B cell (primary cell): ENCODE measurements around the gene FMO2. TPM values are rescaled to one million over a fixed set of nuclear protein-coding genes. Genes with fewer than 3 reads are reported as not detected.

Experiments used
- ATAC-seq: fragments of 200-7000 bp; cut with Tn5 transposase; one replicate; pipeline ENCODE4 v1.10.0; 2021; ENCODE audit warnings: low read depth, mild to moderate bottlenecking, moderate number of reproducible peaks, moderate library complexity
- CTCF ChIA-PET: fragments of 350-600 bp; sonication (Branson Sonifier 250); formaldehyde crosslinking; loops from one replicate; lab custom pipeline; 2021; ENCODE audit warnings: antibody characterized with exemption, inconsistent platforms; lab: Charles Lee
- POLR2A ChIA-PET: fragments of 350-600 bp; sonication (Branson Sonifier 250); formaldehyde crosslinking; loops from one replicate; lab custom pipeline; 2021; ENCODE audit warnings: antibody characterized with exemption; lab: Charles Lee
- DNase-seq: peaks from one replicate; pipeline ENCODE4 v3.0.0; 2013
- H2AFZ ChIP-seq: 2 replicates; pipeline ENCODE4 v1.6.1; 2012; ENCODE audit warnings: mild to moderate bottlenecking, low read depth, low read length; ENCODE audit not compliant: insufficient read depth, poor library complexity, severe bottlenecking
- H3K27ac ChIP-seq, 2 donors: 1 replicate in 1 of 2; 2 replicates in 1 of 2; pipeline ENCODE4 v1.5.1; 2012 to 2013; ENCODE audit warnings: low read length in 2 of 2, mild to moderate bottlenecking in 2 of 2, moderate library complexity in 1 of 2
- H3K27me3 ChIP-seq, 4 experiments: fragments of 200-600 bp in 1 of 4; sonication (generic) in 1 of 4; replicated peaks in 1 of 4; 1 replicate in 2 of 4; 2 replicates in 2 of 4; pipeline versions ENCODE4 v1.6.1 to v1.7.0; 2013 to 2016; ENCODE audit warnings: low read length in 3 of 4, mild to moderate bottlenecking in 2 of 4, mixed read lengths in 1 of 4, moderate library complexity in 1 of 4; ENCODE audit not compliant: insufficient read depth in 4 of 4, control insufficient read depth in 3 of 4; ENCODE audit errors: control extremely low read depth in 1 of 4
- H3K36me3 ChIP-seq, 2 experiments: replicated peaks in 1 of 2; 1 replicate in 1 of 2; 2 replicates in 1 of 2; pipeline versions ENCODE4 v1.6.1 to v1.7.1; 2013; ENCODE audit warnings: low read length in 1 of 2; ENCODE audit not compliant: insufficient read depth in 2 of 2, control insufficient read depth in 1 of 2; ENCODE audit errors: control extremely low read depth in 1 of 2, extremely low read depth in 1 of 2
- H3K4me1 ChIP-seq, 2 donors: fragments of 200-600 bp in 1 of 2; sonication (generic) in 1 of 2; 1 replicate in 1 of 2; 2 replicates in 1 of 2; pipeline versions ENCODE4 v1.5.1 to v1.6.1; 2013 to 2017; ENCODE audit warnings: low read length in 2 of 2; ENCODE audit not compliant: control insufficient read depth in 2 of 2, insufficient read depth in 2 of 2
- H3K4me2 ChIP-seq: replicated peaks from 2 replicates; pipeline ENCODE3; 2012; ENCODE audit warnings: mild to moderate bottlenecking, low read depth, low read length; ENCODE audit not compliant: poor library complexity, severe bottlenecking
- H3K4me3 ChIP-seq, 5 experiments: fragments of 200-600 bp in 1 of 5; sonication (generic) in 1 of 5; 1 replicate in 3 of 5; 2 replicates in 2 of 5; pipeline versions ENCODE4 v1.5.1 to v1.7.0; 2011 to 2016; ENCODE audit warnings: low read length in 4 of 5, mild to moderate bottlenecking in 4 of 5, low read depth in 2 of 5, control low read depth in 1 of 5, moderate library complexity in 1 of 5; ENCODE audit not compliant: insufficient read depth in 1 of 5; ENCODE audit errors: control extremely low read depth in 1 of 5, extremely low read depth in 1 of 5
- H3K79me2 ChIP-seq: fragments of 200-600 bp; sonication (generic); one replicate; pipeline ENCODE4 v1.6.0; 2016; ENCODE audit warnings: low read length; ENCODE audit not compliant: control insufficient read depth, insufficient read depth
- H3K9ac ChIP-seq: fragments of 200-600 bp; sonication (generic); 2 replicates; pipeline ENCODE4 v1.6.1; 2017; ENCODE audit warnings: mild to moderate bottlenecking, low read length, moderate library complexity
- H3K9me3 ChIP-seq, 3 donors: one replicate each; pipeline versions ENCODE4 v1.6.1 to v1.7.1; 2013; ENCODE audit warnings: low read length in 2 of 3; ENCODE audit not compliant: control insufficient read depth in 2 of 3, insufficient read depth in 1 of 3; ENCODE audit errors: control extremely low read depth in 1 of 3
- H4K20me1 ChIP-seq: 2 replicates; pipeline ENCODE4 v1.6.0; 2012; ENCODE audit warnings: mild to moderate bottlenecking, low read length; ENCODE audit not compliant: insufficient read depth, control insufficient read depth, poor library complexity, severe bottlenecking
- H3K27ac Mint-ChIP-seq: one replicate; pipeline ENCODE4 v1.8.0; 2021; ENCODE audit warnings: mixed read lengths
- H3K27me3 Mint-ChIP-seq: one replicate; pipeline ENCODE4 v1.8.0; 2021; ENCODE audit warnings: mixed read lengths
- H3K4me1 Mint-ChIP-seq: one replicate; pipeline ENCODE4 v1.8.0; 2021; ENCODE audit warnings: mixed read lengths
- H3K4me3 Mint-ChIP-seq: one replicate; pipeline ENCODE4 v1.8.0; 2021; ENCODE audit warnings: mixed read lengths
- H3K9me3 Mint-ChIP-seq: one replicate; pipeline ENCODE4 v1.8.0; 2022; ENCODE audit warnings: mixed read lengths; ENCODE audit not compliant: insufficient read depth
- EZH2 ChIP-seq: IDR thresholded peaks from 2 replicates; pipeline ENCODE4 v1.6.1; 2012; ENCODE audit warnings: borderline replicate concordance, low read depth, mild to moderate bottlenecking, moderate library complexity, low read length; ENCODE audit not compliant: insufficient read depth, poor library complexity, severe bottlenecking
- WGBS: methylation state at CpG from one replicate; pipeline ENCODE4 v1.1.5; 2013; ENCODE audit warnings: missing lambda C conversion rate; ENCODE audit not compliant: insufficient coverage; 5-methylcytosine and 5-hydroxymethylcytosine counted together
- intact Hi-C: fragments of 100-400 bp; cut with micrococcal nuclease; formaldehyde crosslinking; loops from one replicate; pipeline ENCODE4 v1.10.0; 2022
- polyA plus RNA-seq: library from polyadenylated mRNA; depleted of rRNA; stranded (reverse); fragments of >200 nt; gene quantifications from 2 replicates; pipeline ENCODE4 v1.2.3, GENCODE V29; 2012
- small RNA-seq: library from RNA; depleted of rRNA; stranded (forward); fragments of <200 nt; gene quantifications from one replicate; pipeline ENCODE3, GENCODE V24; 2012; ENCODE audit warnings: low replicate concordance, low read depth; ENCODE audit not compliant: insufficient read length
- total RNA-seq, 2 donors: library from RNA; stranded (reverse); fragments of 120-200 nt in 1 of 2; gene quantifications; 1 replicate in 1 of 2; 2 replicates in 1 of 2; pipeline versions ENCODE4 v1.2.3 to v1.2.4, GENCODE V29; 2013 to 2022
- TF ChIP-seq, protein P1 (sequence below): fragments of 200-600 bp; IDR thresholded peaks from one replicate; pipeline ENCODE4 v1.8.0; 2022; ENCODE audit warnings: antibody characterized with exemption, mild to moderate bottlenecking

The FMO2 gene
- total and polyA plus RNA-seq, 2 donors (not counting 1 experiment from before 2014, with no cell fraction given), result not detected

- intact Hi-C loops, result no loop called here
- H3K9me3 ChIP-seq, result no peaks in the 10 kb centered on the region
- H3K4me2 ChIP-seq, result no peak overlapping the region
- no peak for ATAC-seq
- H3K9ac ChIP-seq, result no peak overlapping the region
- Mint-ChIP-seq H3K4me3 (no peak overlapping the region), H3K9me3 (no peaks in the 10 kb centered on the region), H3K27ac (no peak overlapping the region), H3K4me1 (no peaks in the 10 kb centered on the region), H3K27me3 (peaks cover 6% of the 10 kb centered on the region)
- H3K36me3 ChIP-seq, result no peaks in the 10 kb centered on the region
- TF ChIP-seq, protein P1, sequence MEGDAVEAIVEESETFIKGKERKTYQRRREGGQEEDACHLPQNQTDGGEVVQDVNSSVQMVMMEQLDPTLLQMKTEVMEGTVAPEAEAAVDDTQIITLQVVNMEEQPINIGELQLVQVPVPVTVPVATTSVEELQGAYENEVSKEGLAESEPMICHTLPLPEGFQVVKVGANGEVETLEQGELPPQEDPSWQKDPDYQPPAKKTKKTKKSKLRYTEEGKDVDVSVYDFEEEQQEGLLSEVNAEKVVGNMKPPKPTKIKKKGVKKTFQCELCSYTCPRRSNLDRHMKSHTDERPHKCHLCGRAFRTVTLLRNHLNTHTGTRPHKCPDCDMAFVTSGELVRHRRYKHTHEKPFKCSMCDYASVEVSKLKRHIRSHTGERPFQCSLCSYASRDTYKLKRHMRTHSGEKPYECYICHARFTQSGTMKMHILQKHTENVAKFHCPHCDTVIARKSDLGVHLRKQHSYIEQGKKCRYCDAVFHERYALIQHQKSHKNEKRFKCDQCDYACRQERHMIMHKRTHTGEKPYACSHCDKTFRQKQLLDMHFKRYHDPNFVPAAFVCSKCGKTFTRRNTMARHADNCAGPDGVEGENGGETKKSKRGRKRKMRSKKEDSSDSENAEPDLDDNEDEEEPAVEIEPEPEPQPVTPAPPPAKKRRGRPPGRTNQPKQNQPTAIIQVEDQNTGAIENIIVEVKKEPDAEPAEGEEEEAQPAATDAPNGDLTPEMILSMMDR, result no peak
- POLR2A ChIA-PET, result no interaction called here
- CTCF ChIA-PET, result interaction anchor here (1.4 to 2.7 kb wide), 2 partner anchors 13 to 55 kb away, joined by 4 to 13 read pairs; partner anchors contain the start of gene FMO4
- WGBS, result 93% methylated on average over 3 of the region's 3 CpGs
- no peak overlapping the region for H3K27ac ChIP-seq
- H3K79me2 ChIP-seq, result no peaks in the 10 kb centered on the region
- no peaks in the 10 kb centered on the region for H3K4me1 ChIP-seq
- H4K20me1 ChIP-seq, result no peaks in the 10 kb centered on the region
- no peak overlapping the region for H2AFZ ChIP-seq
- H3K4me3 ChIP-seq, result no peak overlapping the region
- no peak for DNase-seq
- H3K27me3 ChIP-seq, result peaks cover 0 to 3% (median 1%) of the 10 kb centered on the region in 4 experiments
These were observed 73.3 kb downstream of the FMO2 start for GRCh38 chr1:171258429-171258828.

DNA sequence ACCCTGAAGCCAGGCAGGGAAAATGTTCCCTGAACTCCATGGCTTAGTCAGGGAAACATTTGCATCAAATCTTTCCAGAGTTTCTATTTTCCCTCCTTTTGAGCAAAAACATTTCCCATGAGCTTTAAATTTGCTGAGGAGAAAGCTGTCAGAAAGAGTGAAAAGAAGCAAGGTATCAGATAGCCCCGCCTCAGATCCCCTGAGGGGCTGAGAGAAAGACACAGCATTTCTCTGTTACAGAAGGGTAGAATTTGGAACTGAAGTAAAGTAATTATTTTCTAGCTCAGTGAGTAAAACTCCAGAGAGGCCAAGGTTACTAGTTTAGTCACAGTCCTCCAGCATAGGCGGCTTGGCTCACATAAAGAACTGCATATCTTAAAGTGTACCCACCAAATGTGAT lies 73.8 kb downstream of the FMO2 start:
- Histone ChIP-seq H3K4me3 (no peak overlapping the region), H4K20me1 (no peaks in the 10 kb centered on the region), H2AFZ (no peak overlapping the region), H3K79me2 (no peaks in the 10 kb centered on the region), H3K9ac (no peak overlapping the region), H3K4me2 (no peak overlapping the region), H3K36me3 (no peaks in the 10 kb centered on the region), H3K27ac (no peak overlapping the region), H3K4me1 (no peaks in the 10 kb centered on the region), H3K27me3 (peaks cover 0 to 3% (median 1%) of the 10 kb centered on the region in 4 experiments), H3K9me3 (no peaks in the 10 kb centered on the region)
- DNase-seq (no peak), ATAC-seq (no peak)
- Mint-ChIP-seq H3K27ac (no peak overlapping the region), H3K4me1 (no peaks in the 10 kb centered on the region), H3K4me3 (no peak overlapping the region), H3K9me3 (no peaks in the 10 kb centered on the region), H3K27me3 (peaks cover 3% of the 10 kb centered on the region)
- ChIA-PET CTCF (interaction anchor here (1.4 kb wide), 1 partner anchor 55 kb away, joined by 4 read pairs; the partner anchor contains the start of gene FMO4), POLR2A (no interaction called here)
- 80% methylated on average over 1 of the region's 2 CpGs for WGBS
- TF ChIP-seq EZH2, result no peak
- TF ChIP-seq, protein P1, result no peak
- intact Hi-C loops, result no loop called here

Small RNA genes lying within 50 kb of the gene (small RNA-seq; reads per million reads assigned to genes)
- not detected for gene RF00019

Other genes with a start within 250 kb of the FMO2 start
- gene MROH9, start 249.8 kb upstream of the FMO2 start, total RNA-seq, result not detected in 2 replicates
- not detected in 2 replicates for gene MROH9, start 249.8 kb upstream of the FMO2 start, polyA plus RNA-seq
- gene FMO3, start 94.4 kb upstream of the FMO2 start, total RNA-seq, result not detected in 2 replicates
- gene FMO3, start 94.4 kb upstream of the FMO2 start, polyA plus RNA-seq, result not detected in 2 replicates
- not detected in 2 replicates for gene FMO1, start 63.2 kb downstream of the FMO2 start, total RNA-seq
- gene FMO1, start 63.2 kb downstream of the FMO2 start, polyA plus RNA-seq, result 0.48 TPM in 2 replicates
- gene FMO4, start 128.9 kb downstream of the FMO2 start, total RNA-seq, result 3.0 and 3.5 TPM in 2 replicates
- 2.5 and 3.2 TPM in 2 replicates for gene FMO4, start 128.9 kb downstream of the FMO2 start, polyA plus RNA-seq